ENCODE measurements around the gene LTA4H.

Gene LTA4H

DNA sequence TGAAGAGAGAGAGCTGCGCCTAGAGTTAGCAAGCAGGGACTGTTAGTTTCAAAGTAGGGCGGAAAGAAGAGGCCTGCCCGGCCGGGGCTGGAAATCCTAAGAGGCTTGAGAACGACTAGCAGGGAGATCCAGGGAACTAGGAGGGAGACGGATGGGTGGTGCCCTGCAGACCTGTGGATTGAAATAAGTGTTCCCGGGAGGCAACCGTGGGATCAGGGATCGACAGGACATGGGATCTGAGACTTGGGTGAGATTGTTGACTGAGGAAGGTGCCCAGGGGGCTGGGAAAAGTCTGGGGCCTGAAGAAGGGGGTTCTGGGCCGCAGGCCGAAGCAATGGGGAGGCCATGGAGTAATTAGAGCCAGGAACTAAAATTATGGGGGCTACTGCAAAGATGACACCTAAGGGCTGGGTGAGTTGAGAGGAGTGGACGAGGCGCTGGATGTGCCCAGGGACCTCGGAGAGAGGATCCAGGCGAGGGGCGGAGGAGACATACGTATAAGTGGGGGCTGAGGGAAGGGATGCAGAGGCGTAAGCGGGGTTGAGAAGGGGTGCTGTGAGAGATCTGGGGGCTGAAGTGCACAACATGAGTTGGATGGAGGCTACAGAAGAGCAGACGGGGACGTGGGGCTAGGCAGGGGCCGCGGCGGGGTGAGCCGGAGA is 635 bp downstream of the LTA4H start:
- no peak for DNase-seq (ENCODE audit: low read depth)

DNA sequence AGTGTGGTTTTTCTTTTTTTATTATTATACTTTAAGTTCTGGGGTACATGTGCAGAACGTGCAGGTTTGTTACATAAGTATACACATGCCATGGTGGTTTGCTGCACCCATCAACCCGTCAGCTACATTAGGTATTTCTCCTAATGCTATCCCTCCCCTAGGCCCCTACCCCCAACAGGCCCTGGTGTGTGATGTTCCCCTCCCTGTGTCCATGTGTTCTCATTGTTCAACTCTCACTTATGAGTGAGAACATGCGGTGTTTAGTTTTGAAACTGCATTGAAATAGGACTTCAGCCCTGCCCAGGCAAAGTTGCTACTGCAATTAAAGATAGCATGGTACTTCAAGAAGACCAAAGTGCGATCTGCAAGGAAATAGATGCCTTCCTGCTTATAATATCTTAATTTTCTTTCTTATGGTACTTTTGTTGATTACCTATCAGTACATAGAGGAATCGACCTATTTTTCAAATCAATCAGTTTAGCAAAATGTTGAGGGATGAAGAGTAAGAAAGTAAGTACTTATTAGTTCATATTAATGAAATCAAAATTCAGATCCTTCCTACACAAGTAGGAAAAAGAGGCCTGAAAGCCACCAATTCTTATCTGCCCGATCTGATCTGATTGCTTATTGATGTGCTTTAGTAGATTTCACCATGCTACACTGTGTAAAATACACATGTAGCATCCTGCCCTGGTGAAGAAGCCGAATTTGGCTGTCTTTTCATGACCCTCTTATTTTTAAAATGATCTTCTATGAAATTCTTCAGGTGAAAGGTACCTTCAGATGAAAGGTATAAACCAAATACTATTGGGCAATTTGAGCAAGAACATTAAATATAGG is 1.6 kb downstream of the LTA4H start:
- no peak for DNase-seq (ENCODE audit: low read depth)

DNA sequence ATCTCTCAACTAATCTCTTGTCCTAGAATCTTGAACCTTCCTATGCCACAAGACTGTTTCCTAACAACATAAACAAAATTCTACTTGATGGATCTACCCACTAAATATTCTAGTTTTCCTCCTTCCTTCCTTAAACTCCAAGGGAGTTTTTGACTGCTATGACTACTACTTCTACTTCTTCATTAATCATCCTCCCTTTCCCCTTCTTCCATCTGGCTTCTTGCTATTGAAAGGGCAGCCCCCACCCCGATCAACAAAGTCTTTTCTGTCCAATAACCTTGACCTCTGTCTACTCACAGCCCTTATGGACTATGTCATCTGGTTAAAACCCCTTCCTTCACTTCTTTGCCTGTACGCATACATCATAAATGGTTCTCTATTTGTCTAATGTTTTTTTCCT is 5.6 kb downstream of the LTA4H start:
- DNase-seq (ENCODE audit: low read depth), result no peak

DNA sequence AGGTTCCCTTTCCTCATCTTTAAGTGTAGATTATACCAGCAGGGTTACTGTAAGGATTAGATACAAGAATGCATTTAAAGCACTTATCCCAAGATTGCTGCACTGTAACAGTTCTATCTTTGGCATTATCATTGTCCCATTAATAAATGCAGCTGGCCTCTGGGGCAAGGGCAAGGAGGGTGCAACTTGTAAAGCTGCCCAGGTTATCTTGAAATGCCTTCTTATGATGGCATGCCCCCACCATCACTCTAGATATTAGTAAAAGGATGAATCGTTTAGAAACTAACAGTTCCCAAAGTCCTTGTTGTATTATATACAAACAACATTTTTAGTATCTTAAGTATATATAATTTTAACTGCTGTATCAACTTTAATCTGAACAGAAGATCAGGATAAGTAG is 6.8 kb downstream of the LTA4H start:
- no peak for DNase-seq (ENCODE audit: low read depth)

DNA sequence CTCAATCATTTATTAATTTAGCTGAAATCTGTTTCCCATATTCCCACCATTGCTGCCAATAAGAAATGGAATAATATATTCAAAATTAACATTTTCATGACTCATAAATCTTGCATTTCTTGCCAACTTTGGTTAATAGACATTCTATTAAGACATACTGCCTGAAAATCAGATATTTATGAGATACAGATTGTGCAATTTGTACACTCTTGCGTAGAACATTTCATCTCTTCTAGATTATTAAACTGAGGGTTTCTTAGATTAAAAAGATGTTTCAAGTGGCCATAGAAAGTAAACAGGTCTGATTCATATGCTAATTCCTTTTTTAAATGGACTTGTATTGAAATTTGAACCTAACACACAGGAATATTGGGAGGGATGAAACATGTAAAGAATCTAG is 9.1 kb downstream of the LTA4H start:
- DNase-seq (ENCODE audit: low read depth), result no peak

DNA sequence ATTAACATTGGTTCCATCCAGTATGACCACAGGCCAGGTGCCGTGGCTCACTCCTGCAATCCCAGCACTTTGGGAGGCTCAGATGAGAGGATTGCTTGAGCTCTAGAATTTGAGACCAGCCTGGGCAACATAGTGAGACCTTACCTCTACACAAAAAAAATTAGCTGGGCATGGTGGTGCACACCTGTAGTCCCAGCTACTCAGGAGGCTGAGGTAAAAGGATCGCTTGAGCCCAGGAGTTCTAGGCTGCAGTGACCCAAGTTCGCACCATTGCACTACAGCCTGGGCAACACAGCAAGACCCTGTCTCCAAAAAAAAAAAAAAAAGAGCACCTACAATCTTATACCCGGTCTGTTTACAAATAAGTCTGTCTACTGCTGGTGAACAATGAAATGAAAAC is 9.9 kb downstream of the LTA4H start:
- no peak for DNase-seq (ENCODE audit: low read depth)

DNA sequence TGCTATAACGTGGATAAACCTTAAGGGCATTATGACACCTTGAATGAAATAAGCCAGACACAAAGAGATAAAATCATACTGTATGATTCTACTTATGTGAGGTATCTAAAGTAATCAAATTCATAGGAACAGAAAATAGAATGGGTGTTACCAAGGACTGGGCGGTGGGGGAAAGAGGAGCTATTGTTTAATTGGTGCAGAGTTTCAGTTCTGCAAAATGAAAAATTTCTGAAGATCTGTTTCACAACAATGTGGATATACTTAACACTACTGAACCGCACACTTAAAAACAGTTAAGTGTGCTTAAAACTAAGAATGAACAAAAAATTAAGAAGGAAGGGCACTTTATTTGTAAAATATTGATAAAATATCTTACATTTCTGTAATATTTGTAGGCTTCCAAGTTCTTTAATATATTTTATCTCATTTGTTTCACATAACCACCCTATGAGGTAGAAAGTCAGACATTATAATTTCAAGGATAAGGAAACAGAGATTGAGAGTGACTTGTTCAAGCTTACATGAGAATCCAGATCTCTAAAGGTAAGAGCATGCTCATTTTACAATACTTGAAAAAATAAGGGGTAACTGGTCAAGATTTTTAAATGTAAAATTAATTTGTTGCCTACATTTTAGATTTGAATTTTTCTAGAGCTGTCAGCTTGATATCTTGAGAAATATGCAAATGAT is 14.9 kb downstream of the LTA4H start:
- DNase-seq (ENCODE audit: low read depth), result no peak

DNA sequence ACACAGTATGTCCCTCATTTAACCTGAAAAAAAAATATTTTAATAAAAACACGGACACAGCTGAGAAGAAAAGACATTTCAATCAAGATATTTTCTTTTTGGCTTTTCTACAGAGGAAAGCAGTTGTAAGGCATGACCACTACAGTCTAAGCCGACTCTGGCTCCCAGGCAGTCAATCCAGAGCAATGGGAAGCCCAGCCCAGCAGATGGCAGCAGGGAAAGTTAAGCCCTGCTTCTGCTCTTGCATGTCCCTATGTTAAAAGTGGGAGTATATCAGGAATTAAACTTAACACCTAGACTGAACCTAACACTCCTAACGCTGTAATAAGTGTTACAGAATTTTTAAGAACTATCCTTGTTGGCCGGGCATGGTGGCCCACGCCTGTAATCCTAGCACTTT is 19.7 kb downstream of the LTA4H start:
- no peak for DNase-seq (ENCODE audit: low read depth)

DNA sequence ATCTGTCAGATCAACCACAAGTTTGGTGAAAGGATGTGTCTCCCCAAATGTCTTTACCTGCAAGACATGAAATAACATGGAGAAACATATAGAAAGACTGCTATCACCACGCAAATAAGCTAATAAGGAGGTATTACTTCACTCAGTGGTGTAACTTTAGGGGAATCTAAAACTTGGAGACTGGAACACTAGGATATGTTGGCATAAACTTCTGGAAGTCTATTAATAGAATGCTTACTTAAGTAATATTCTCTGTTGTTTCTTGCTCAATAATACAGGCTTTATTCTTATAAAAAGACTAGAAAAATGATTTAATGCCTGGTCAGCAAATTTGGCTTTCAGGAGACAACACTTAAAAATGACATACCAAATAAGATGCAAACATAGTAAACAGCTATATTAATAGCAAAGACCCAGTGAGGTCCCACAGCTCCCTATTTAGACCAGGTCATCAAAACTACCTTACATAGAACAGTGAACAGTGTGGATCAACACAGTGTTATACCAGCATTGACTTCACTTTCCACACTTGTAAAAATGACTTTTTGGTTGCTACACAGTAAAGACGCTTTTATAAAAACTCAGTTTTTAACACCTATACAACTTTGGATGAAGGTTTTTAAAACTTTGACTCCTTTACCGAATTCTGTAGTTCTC is 20.3 kb downstream of the LTA4H start:
- DNase-seq (ENCODE audit: low read depth), result no peak

DNA sequence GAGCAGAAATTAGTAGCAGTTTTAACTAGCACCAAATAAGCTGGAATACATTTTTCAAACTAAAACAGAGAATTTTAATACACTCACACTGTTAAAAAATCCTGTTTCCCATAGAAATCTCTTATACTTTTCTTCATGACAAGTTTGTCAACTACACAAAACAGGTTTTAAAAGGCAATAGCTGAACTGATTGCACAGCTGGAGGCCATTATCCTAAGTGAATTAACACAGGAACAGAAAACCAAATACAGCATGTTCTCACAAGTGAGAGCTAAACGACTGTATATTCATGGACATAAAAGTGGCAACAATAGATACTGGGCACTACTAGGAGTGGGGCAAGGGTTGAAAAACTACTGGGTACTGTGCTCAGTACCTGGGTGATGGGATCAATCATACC is 27.7 kb downstream of the LTA4H start:
- DNase-seq (ENCODE audit: low read depth), result no peak

DNA sequence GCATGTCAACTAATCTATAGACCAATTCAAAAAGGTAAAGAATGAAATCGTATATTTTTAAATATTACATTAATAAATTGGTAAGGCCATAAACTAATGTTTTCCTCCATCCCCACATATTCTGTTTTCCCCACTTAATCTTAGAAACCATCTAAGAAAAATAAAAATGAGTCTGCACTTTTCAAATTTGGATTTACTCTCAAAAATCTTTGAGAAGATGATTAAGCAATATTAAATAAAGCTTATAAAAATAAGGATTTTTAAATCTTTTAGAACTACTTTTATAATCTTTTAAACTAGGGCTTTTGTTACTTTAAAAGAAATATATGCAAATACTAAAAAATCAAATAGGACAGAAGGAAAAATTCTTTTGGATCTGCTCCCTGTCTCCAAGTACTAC is 28.7 kb downstream of the LTA4H start:
- no peak for DNase-seq (ENCODE audit: low read depth)

DNA sequence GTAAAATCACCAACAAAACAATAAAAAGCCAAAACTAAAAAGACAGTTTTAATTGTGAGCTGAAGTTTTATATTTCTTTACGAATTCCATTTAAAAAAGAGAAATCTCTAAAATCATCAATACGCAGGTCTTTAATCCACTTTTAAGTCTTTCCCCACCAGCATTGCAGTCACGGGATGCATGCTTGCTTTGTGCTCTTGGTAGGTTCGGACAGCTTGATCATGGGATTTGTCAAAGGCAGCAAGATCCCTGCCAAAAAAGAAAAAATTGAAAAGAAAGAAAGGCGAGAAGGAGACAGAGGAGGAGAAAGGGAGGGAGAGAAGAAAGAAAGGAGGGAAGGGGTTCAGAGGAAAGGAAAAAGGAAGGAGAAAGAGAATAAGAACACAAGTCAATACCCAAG is 34.5 kb downstream of the LTA4H start:
- no peak for DNase-seq (ENCODE audit: low read depth)

DNA sequence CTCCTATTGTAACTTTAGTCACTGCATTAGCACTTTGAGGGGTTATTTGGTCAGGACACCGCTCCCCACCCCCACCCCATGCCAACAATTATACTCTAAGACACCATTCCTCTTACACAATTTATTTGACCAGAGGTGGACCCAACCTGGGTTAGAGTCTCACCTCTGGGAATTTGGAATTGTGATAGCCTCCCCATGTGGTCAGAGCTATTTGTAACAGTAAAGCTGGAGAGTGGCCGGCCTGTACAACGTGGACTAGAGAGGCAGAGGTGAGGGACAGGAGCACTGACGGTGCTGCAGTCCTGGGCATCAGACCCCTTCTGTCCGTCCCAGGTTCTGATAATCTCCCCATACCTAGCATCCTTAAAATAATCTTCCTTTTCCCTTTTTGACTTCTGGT is 35.9 kb downstream of the LTA4H start:
- DNase-seq (ENCODE audit: low read depth), result no peak

DNA sequence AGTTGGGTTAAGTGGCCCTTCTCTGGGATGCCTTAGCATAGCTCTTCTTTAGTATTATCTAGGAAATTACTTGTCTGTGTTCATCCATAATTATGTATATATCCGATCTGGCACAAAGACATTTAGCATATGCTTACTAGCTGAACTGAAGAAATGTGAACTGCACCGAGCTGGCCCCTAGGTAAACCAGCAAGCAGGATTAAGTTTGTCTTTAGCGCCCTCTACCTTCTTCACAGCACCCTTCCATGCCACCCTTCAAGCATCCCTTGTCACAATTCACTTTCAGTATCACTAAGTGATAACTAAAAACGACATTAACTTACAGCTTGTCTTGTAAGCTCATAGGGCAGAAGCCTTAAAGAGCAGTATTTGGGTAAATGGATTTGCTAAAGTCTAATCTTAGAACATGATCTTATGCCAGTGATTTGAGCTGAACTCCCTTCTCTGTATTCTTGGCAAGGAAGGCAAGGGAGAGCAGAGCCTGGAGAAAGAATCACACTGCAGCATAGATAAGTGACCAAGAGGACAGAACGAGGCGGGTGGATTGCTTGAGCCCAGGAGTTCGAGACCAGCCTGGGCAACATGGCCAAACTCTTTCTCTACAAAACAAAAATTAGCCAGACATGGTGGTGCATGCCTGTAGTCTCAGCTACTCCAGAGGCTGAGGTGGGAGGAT is 36.6 kb downstream of the LTA4H start:
- no peak for DNase-seq (ENCODE audit: low read depth)

DNA sequence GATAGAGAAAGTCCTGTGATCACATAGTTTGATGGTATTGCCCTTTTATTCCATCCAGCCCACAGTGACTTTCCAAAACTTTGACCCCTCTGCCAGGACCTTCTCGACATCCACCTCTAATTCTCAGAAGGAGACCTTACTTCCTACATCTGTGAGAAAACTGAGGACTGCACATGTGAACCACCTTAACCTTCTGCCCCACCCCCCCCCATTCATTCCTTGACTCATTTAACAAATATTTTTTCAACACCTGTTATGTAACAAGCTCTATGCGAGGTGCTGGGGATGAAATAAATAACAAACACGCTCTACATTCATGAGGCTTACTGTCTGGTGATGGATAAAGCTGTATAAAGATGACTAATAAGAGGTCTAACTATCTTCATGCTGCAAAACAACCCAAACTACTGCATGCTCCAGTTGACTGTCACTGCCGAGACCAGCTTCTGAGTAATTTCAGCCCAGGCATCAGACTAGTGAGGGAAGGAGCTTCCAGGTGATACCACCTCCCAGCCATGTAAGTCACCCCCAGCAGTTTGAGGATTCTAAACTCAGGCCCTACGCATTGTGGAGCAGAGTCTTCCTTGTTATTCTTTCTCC is 37.4 kb downstream of the LTA4H start:
- no peak for DNase-seq (ENCODE audit: low read depth)

DNA sequence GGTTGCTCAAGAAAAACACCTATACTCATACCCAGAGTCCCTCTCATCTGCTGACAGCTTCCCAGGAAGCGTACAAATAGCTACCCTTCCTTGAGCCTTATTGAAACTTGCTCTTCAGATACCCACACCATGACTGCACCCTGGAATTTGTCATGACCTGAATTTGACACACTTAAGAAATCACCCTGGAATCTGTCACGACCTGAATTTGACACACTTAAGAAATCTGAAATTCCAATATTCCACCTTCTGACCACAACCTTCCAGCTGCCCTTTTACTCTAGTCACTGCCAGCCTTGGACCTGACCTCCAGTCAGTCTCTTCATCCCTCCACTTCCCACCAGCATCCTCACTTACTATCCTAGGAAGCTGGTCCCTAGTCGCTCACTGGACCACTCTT is 38.1 kb downstream of the LTA4H start:
- DNase-seq (ENCODE audit: low read depth), result no peak

DNA sequence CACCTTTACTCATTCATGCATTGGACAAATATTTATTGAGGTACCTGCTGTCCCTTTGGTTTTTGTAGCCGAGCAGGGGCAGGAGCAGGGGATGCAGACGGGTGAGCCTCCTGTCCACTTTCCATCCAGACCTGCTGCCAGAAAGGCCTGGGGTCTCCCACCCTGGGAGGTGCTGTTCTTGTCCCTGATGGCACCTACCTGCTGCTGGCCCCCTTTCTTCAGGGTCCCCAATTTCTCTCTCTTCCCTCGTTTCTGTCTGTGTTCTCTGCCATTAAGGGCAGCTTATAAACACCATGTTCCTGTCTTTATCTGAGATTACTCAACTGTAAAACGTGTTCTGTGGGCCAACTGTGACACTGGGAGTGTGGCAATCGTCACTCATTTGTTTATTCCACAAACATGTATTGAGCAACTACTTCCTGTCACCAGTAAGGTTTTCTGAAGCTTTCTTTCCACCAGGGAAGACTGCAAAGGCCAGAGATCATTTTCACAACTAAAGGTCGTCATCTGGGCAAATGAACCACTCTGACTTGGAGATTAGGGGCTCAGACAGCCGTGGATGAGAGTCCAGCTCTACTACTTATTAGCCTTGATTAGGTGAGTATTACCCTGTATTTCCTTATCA is 39.2 kb downstream of the LTA4H start, which contains the start of gene HAL:
Gene HAL (minus strand): TSS at position 311 of the 625 bp plus-strand sequence. CDS start 434 bp downstream, outside the sequence.
- DNase-seq (ENCODE audit: low read depth), result no peak

DNA sequence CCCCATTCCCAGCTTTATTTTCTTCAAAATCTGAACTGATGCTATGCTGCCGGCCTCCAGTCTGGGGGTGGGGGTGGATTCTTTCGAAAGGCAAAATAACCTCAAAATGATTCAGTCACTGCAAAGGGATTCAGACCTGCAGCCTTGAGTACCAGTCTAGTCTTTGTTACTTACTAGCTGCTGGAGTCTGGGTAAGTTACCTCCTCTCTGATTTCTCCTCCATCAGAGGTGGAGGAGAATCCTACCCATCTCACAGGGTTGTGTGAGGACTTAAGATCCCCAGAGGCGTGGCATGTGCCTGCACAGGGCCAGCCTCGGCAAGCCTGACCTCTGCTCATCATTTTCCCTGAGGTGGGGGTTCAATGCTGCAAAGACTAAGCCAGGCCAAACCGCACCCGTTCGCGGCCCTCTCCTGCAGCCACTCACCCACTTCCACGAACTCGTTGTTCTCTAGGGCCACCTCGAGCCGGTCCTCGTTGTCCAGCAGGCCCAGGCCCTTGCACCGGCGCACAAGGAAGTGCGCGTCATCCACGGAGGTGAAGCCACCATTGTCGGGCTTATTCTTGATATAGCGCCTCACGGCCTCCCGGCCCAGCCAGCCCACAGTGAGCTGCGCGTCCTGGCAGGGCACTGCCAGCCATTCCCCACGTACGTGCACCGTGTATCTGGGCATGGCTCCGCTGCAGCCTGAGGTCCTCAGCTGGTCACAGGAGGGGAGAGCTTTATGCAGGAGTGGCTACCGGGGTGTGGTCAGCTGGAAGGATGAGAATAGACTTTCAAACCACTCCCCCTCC is 40.0 kb downstream of the LTA4H start:
- no peak for DNase-seq (ENCODE audit: low read depth)

DNA sequence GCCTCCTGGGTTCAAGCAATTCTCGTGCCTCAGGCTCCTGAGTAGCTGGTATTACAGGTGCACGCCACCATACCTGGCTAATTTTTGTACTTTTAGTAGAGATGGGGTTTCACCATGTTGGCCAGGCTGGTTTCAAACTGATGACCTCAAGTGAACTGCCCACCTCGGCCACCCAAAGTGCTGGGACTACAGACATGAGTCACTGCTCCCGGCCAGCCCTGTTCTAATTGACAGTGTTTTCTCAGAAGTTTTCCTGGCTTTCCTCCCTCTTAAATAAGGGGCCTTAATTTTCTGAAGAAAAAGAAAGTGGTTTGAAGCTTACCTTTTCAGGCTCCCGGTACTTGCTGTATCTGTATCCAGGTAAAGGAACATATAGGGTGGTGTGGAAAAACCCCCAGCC is 40.9 kb downstream of the LTA4H start:
- DNase-seq (ENCODE audit: low read depth), result no peak

DNA sequence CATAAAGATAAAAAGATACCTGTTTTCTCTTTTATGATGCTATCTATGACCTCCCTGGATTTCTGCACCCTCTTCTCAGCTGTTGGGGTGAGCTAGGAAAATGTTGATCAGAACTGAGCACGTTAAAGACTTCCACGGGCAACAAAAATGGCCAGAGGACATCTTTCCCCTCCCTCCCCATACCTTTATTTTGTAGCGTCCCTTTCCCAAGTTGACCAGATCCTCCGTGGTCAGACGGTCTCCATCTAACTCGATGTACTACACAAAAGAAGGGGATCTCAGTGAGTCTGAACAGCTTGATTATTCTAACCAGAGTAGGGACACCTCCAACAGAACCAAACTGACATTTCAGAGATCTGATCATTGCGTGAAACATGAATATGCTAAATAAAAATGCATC is 41.5 kb downstream of the LTA4H start:
- DNase-seq (ENCODE audit: low read depth), result no peak
